DND-41 (cell line): ENCODE data around the gene TRMT112.
A peak's percentile ranks its signal among the peaks of the same experiment; 100 is the strongest.

Experiments
- ATAC-seq: fragments of 200-7000 bp; cut with Tn5 transposase; 3 replicates; pipeline ENCODE4 v1.9.1; 2021; ENCODE audit warnings: low read depth; ENCODE audit not compliant: insufficient read depth
- DNase-seq: peaks from one replicate; pipeline ENCODE4 v3.0.0-alpha.2; 2020
- H2AFZ ChIP-seq: 2 replicates; pipeline ENCODE4 v1.6.0; 2012; ENCODE audit warnings: low read depth, low read length
- H3K27ac ChIP-seq: 2 replicates; pipeline ENCODE4 v1.5.1; 2012; ENCODE audit warnings: low read length, inconsistent platforms
- H3K27me3 ChIP-seq: fragments of 200-600 bp; sonication (generic); 2 replicates; pipeline ENCODE4 v1.6.0; 2012; ENCODE audit warnings: low read length, mild to moderate bottlenecking, inconsistent platforms; ENCODE audit not compliant: insufficient read depth, poor library complexity
- H3K36me3 ChIP-seq: 2 replicates; pipeline ENCODE4 v1.5.1; 2012; ENCODE audit warnings: low read length, inconsistent platforms; ENCODE audit not compliant: insufficient read depth
- H3K4me1 ChIP-seq: 2 replicates; pipeline ENCODE4 v1.5.1; 2012; ENCODE audit warnings: mild to moderate bottlenecking, low read length; ENCODE audit not compliant: insufficient read depth
- H3K4me2 ChIP-seq: 2 replicates; pipeline ENCODE4 v1.6.0; 2012; ENCODE audit warnings: mild to moderate bottlenecking, moderate library complexity, low read length, inconsistent platforms; ENCODE audit not compliant: insufficient read depth
- H3K4me3 ChIP-seq, 2 experiments: fragments of 200-600 bp in 1 of 2; shearing (Covaris generic) in 1 of 2; 2 replicates each; pipeline ENCODE4 v1.5.1; 2012 to 2016; ENCODE audit warnings: inconsistent platforms in 2 of 2, low read length in 2 of 2, mild to moderate bottlenecking in 2 of 2, low read depth in 1 of 2, moderate library complexity in 1 of 2
- H3K79me2 ChIP-seq: 2 replicates; pipeline ENCODE4 v1.6.0; 2012; ENCODE audit warnings: low read length, inconsistent platforms; ENCODE audit not compliant: insufficient read depth
- H3K9ac ChIP-seq: 2 replicates; pipeline ENCODE4 v1.6.0; 2012; ENCODE audit warnings: low read depth, mild to moderate bottlenecking, inconsistent platforms, low read length, moderate library complexity
- H3K9me3 ChIP-seq: 2 replicates; pipeline ENCODE4 v1.5.1; 2012; ENCODE audit warnings: low read length, moderate library complexity, mild to moderate bottlenecking, inconsistent platforms; ENCODE audit not compliant: insufficient read depth, severe bottlenecking
- H4K20me1 ChIP-seq: 2 replicates; pipeline ENCODE4 v1.6.0; 2012; ENCODE audit warnings: low read length; ENCODE audit not compliant: insufficient read depth
- CTCF ChIP-seq: IDR thresholded peaks from 2 replicates; pipeline ENCODE4 v1.5.1; 2012; ENCODE audit warnings: borderline replicate concordance, low read length, moderate library complexity, mild to moderate bottlenecking; ENCODE audit not compliant: poor library complexity, severe bottlenecking; ENCODE audit errors: extremely low read depth
- EZH2 ChIP-seq: IDR thresholded peaks from 3 replicates; pipeline ENCODE4 v1.6.1; 2012; ENCODE audit warnings: borderline replicate concordance, low read depth, mild to moderate bottlenecking, moderate library complexity, low read length, inconsistent platforms; ENCODE audit not compliant: severe bottlenecking

The TRMT112 gene

DNA sequence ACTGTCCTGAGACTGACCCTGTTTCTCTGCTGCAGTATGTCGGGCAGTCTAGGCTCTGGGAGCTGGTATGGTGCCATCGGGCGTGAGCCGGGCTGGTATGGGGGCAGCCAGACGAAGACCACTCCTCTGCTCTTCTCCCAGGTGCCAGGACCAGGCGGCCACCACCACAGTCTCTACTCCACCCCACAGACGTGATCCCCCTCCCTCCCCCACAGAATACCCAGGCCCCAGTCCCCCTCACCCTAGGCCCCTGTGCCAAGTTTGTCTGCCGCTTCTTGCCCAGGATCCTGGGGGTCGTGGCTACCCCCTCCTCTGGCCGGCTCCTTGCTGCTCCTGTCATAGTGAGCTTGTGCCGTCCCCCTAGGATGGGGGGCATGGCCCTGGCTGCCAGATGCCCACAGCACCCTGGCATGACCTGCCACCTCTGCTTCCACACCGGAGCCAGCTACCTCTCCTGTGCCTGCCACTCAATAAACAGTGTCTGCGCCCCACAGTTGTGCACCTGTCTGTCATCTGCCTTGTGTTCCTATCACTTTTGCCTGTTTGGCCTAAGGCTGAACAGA is 28.3 kb downstream of the TRMT112 start:
- no peaks in the 10 kb centered on the region for H3K27me3 ChIP-seq
- no peak overlapping the region for H3K4me2 ChIP-seq
- peaks cover 11% of the 10 kb centered on the region for H3K79me2 ChIP-seq

DNA sequence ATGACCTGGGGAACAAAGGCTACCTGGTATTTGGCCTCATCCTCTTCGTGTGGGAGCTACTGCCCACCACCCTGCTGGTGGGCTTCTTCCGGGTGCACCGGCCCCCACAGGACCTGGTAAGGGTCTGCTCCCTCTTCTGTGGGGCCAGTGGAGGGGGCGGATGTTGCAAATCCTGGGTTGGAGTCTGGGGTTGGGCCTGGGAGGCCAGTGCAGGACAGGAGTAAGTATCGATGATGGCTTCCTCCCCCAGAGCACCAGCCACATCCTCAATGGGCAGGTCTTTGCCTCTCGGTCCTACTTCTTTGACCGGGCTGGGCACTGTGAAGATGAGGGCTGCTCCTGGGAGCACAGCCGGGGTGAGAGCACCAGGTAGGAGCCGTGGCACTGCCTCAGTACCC is 29.0 kb downstream of the TRMT112 start:
- Histone ChIP-seq H3K9me3 (no peaks in the 10 kb centered on the region), H3K27ac (no peak overlapping the region), H4K20me1 (no peaks in the 10 kb centered on the region; the same call in 1 of the 2 replicates), H3K4me2 (no peak overlapping the region), H2AFZ (no peak overlapping the region), H3K9ac (no peak overlapping the region), H3K27me3 (no peaks in the 10 kb centered on the region), H3K4me1 (peaks cover 31% of the 10 kb centered on the region), H3K4me3 (no peak overlapping the region), H3K36me3 (peaks cover 4% of the 10 kb centered on the region; the same call in 1 of the 2 replicates), H3K79me2 (peaks cover 19% of the 10 kb centered on the region)
- ATAC-seq (no peak), DNase-seq (no peak)
- no peak for TF ChIP-seq CTCF
- TF ChIP-seq EZH2, result no peak

More for the DNA sequence above, 28.3 kb downstream of the TRMT112 start:
- Histone ChIP-seq H3K27ac (no peak overlapping the region), H3K9me3 (no peaks in the 10 kb centered on the region), H3K36me3 (0 out of 2 replicates have a peak, but pooled peaks cover 2% of the 10 kb centered on the region), H3K9ac (no peak overlapping the region), H3K4me1 (peaks cover 24% of the 10 kb centered on the region), H4K20me1 (no peaks in the 10 kb centered on the region; the same call in 1 of the 2 replicates), H2AFZ (no peak overlapping the region), H3K4me3 (no peak overlapping the region)
- DNase-seq (no peak), ATAC-seq (no peak)
- no peak for TF ChIP-seq CTCF
- TF ChIP-seq EZH2, result no peak

GRCh38 chr11:64287676-64288352 is 29.5 kb downstream of the TRMT112 start:
- Histone ChIP-seq H4K20me1 (no peaks in the 10 kb centered on the region; the same call in 1 of the 2 replicates), H3K79me2 (peaks cover 24% of the 10 kb centered on the region), H3K9me3 (no peaks in the 10 kb centered on the region), H3K4me2 (0 out of 2 replicates have a peak overlapping the region, but pooled peaks have one; percentile 83), H3K27ac (no peak overlapping the region), H3K9ac (no peak overlapping the region; the same call in 1 of the 2 replicates), H3K27me3 (no peaks in the 10 kb centered on the region), H3K4me1 (peaks cover 36% of the 10 kb centered on the region), H3K4me3 (no peak overlapping the region), H2AFZ (no peak overlapping the region), H3K36me3 (peaks cover 9% of the 10 kb centered on the region; the same call in 1 of the 2 replicates)
- TF ChIP-seq EZH2, result no peak
- TF ChIP-seq CTCF, result no peak
- no peak for ATAC-seq
- no peak for DNase-seq
